ENCODE measurements around the gene THEMIS.

DNA sequence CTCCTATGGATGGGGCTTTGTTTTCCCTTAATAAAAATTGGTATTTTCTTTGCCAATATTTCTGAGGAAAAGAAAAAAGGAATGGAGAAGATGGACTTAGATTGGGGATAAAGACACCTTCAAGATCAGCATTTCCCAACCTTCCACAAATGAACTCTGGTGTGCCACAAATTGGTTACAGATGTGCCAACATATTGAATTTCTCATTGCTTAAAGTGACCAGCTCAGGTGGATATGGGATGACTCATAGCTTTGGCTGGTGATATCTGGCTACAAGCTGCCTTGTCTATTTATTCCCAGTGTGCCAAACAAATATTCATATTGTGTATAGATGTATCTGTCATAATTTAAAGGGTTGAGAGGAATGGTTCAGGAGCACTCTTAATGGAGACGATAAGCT is 32.5 kb downstream of the THEMIS start:
- no peak for TF ChIP-seq EZH2 (IDR thresholded peaks at IDR 0.05; ENCODE audit: insufficient read depth, poor library complexity, severe bottlenecking)
- TF ChIP-seq EZH2phosphoT487 (IDR thresholded peaks at IDR 0.05; ENCODE audit: insufficient read depth, low read depth): no peak

Measured in GM23248 (cell line).